Astrocyte (in vitro differentiated cells and primary cell): Measurements from ENCODE around the gene TLR9. TPM values are rescaled to one million over a fixed set of nuclear protein-coding genes. Genes with fewer than 3 reads are reported as not detected.
A peak's percentile ranks its signal among the peaks of the same experiment; 100 is the strongest.

Source experiments
- DNase-seq: peaks from one replicate; pipeline ENCODE4 v3.0.0-alpha.2; 2010; ENCODE audit warnings: low read depth
- FAIRE-seq: peaks from 2 replicates; lab custom pipeline; 2011; peaks lifted over from hg19 to GRCh38; lab: Jason Lieb, UNC
- H2AFZ ChIP-seq: 2 replicates; pipeline ENCODE4 v1.6.0; 2012; ENCODE audit warnings: low read depth, low read length, inconsistent platforms
- H3K27ac ChIP-seq: 2 replicates; pipeline ENCODE4 v1.5.1; 2011; ENCODE audit warnings: low read depth, low read length, inconsistent platforms
- H3K27me3 ChIP-seq: 2 replicates; pipeline ENCODE4 v1.6.0; 2011; ENCODE audit warnings: low read length, inconsistent platforms; ENCODE audit not compliant: insufficient read depth
- H3K36me3 ChIP-seq: 2 replicates; pipeline ENCODE4 v1.5.1; 2011; ENCODE audit warnings: low read length, inconsistent platforms; ENCODE audit not compliant: insufficient read depth
- H3K4me1 ChIP-seq: 2 replicates; pipeline ENCODE4 v1.5.1; 2011; ENCODE audit warnings: low read length, inconsistent platforms; ENCODE audit not compliant: insufficient read depth
- H3K4me2 ChIP-seq: 2 replicates; pipeline ENCODE4 v1.6.0; 2012; ENCODE audit warnings: low read length, inconsistent platforms
- H3K4me3 ChIP-seq: 2 replicates; pipeline ENCODE4 v1.5.1; 2011; ENCODE audit warnings: low read depth, mild to moderate bottlenecking, low read length, inconsistent platforms; ENCODE audit not compliant: insufficient read depth
- H3K79me2 ChIP-seq: 2 replicates; pipeline ENCODE4 v1.6.0; 2012; ENCODE audit warnings: mild to moderate bottlenecking, low read length, inconsistent platforms; ENCODE audit not compliant: insufficient read depth
- H3K9ac ChIP-seq: 2 replicates; pipeline ENCODE4 v1.6.0; 2012; ENCODE audit warnings: mild to moderate bottlenecking, low read length, inconsistent platforms
- H3K9me3 ChIP-seq: 2 replicates; pipeline ENCODE4 v1.5.1; 2012; ENCODE audit warnings: low read depth, mild to moderate bottlenecking, low read length, inconsistent platforms; ENCODE audit not compliant: insufficient read depth
- H4K20me1 ChIP-seq: 2 replicates; pipeline ENCODE4 v1.6.0; 2012; ENCODE audit warnings: low read length, inconsistent platforms; ENCODE audit not compliant: insufficient read depth
- H3K27ac Mint-ChIP-seq: one replicate; pipeline ENCODE4 v1.8.0; 2021; ENCODE audit warnings: mild to moderate bottlenecking, mixed read lengths; ENCODE audit not compliant: unreplicated experiment
- H3K27me3 Mint-ChIP-seq: one replicate; pipeline ENCODE4 v1.8.0; 2021; ENCODE audit warnings: low read depth, mixed read lengths; ENCODE audit not compliant: unreplicated experiment
- H3K36me3 Mint-ChIP-seq: one replicate; pipeline ENCODE4 v1.8.0; 2021; ENCODE audit warnings: low read depth, mixed read lengths; ENCODE audit not compliant: unreplicated experiment
- H3K4me1 Mint-ChIP-seq: one replicate; pipeline ENCODE4 v1.8.0; 2021; ENCODE audit warnings: low read depth, mixed read lengths; ENCODE audit not compliant: unreplicated experiment
- H3K4me3 Mint-ChIP-seq: one replicate; pipeline ENCODE4 v1.8.0; 2021; ENCODE audit warnings: mild to moderate bottlenecking, moderate library complexity, mixed read lengths; ENCODE audit not compliant: unreplicated experiment
- H3K9me3 Mint-ChIP-seq: one replicate; pipeline ENCODE4 v1.8.0; 2021; ENCODE audit warnings: mild to moderate bottlenecking, mixed read lengths; ENCODE audit not compliant: unreplicated experiment
- CTCF ChIP-seq: IDR thresholded peaks from 2 replicates; pipeline ENCODE4 v1.5.1; 2011; ENCODE audit warnings: low read depth, mild to moderate bottlenecking, inconsistent platforms, low read length, moderate library complexity; ENCODE audit not compliant: insufficient read depth
- EZH2 ChIP-seq: IDR thresholded peaks from 2 replicates; pipeline ENCODE4 v1.6.1; 2012; ENCODE audit warnings: mild to moderate bottlenecking, low read length, inconsistent platforms; ENCODE audit not compliant: insufficient read depth
- total RNA-seq: library from RNA; stranded (reverse); gene quantifications from 2 replicates; pipeline ENCODE4 v1.2.1, GENCODE V29; 2021

TLR9 gene
- total RNA-seq, 1 donor from 2014 or later = 0.25 TPM

- Histone ChIP-seq H3K27ac (no peak overlapping the region), H2AFZ (no peak overlapping the region), H3K9me3 (no peaks in the 10 kb centered on the region), H3K4me1 (no peaks in the 10 kb centered on the region), H3K36me3 (peaks cover 69% of the 10 kb centered on the region), H3K27me3 (no peaks in the 10 kb centered on the region), H3K4me2 (no peak overlapping the region), H3K9ac (no peak overlapping the region), H4K20me1 (peaks cover 87% of the 10 kb centered on the region), H3K4me3 (no peak overlapping the region), H3K79me2 (peaks cover 31% of the 10 kb centered on the region)
- Mint-ChIP-seq H3K9me3 (no peaks in the 10 kb centered on the region), H3K27ac (peak overlapping the region; percentile 8), H3K4me3 (no peak overlapping the region), H3K36me3 (peaks cover 31% of the 10 kb centered on the region), H3K27me3 (no peaks in the 10 kb centered on the region), H3K4me1 (peaks cover 6% of the 10 kb centered on the region)
- FAIRE-seq (no peak), DNase-seq (no peak)
- TF ChIP-seq EZH2 (no peak), CTCF (no peak)
These were observed 28.2 kb upstream of the TLR9 start for GRCh38 chr3:52253314-52254304.

- no peak overlapping the region for H3K9ac ChIP-seq
- Mint-ChIP-seq H3K36me3 (peaks cover 23% of the 10 kb centered on the region), H3K27ac (no peak overlapping the region), H3K4me3 (no peak overlapping the region), H3K27me3 (no peaks in the 10 kb centered on the region), H3K9me3 (no peaks in the 10 kb centered on the region), H3K4me1 (peaks cover 6% of the 10 kb centered on the region)
- H3K9me3 ChIP-seq = no peaks in the 10 kb centered on the region
- DNase-seq = no peak
- no peaks in the 10 kb centered on the region for H3K27me3 ChIP-seq
- no peak overlapping the region for H3K27ac ChIP-seq
- H3K4me2 ChIP-seq = no peak overlapping the region
- H3K79me2 ChIP-seq = peaks cover 6% of the 10 kb centered on the region
- no peak for TF ChIP-seq CTCF
- no peak for TF ChIP-seq EZH2
- FAIRE-seq = no peak
- H2AFZ ChIP-seq = no peak overlapping the region
- peaks cover 67% of the 10 kb centered on the region for H4K20me1 ChIP-seq
- peaks cover 34% of the 10 kb centered on the region for H3K36me3 ChIP-seq
- H3K4me3 ChIP-seq = no peak overlapping the region
- peaks cover 7% of the 10 kb centered on the region for H3K4me1 ChIP-seq
These were observed 24.7 kb upstream of the TLR9 start for GRCh38 chr3:52250122-52250521.

- H3K9me3 Mint-ChIP-seq = no peaks in the 10 kb centered on the region
- Histone ChIP-seq H3K36me3 (peaks cover 34% of the 10 kb centered on the region), H3K4me1 (peaks cover 11% of the 10 kb centered on the region), H3K27me3 (no peaks in the 10 kb centered on the region), H3K27ac (no peak overlapping the region), H3K9ac (no peak overlapping the region), H4K20me1 (peaks cover 65% of the 10 kb centered on the region), H3K79me2 (peaks cover 5% of the 10 kb centered on the region), H3K9me3 (no peaks in the 10 kb centered on the region), H3K4me3 (no peak overlapping the region), H3K4me2 (no peak overlapping the region), H2AFZ (no peak overlapping the region)
- H3K36me3 Mint-ChIP-seq = peaks cover 23% of the 10 kb centered on the region
- no peak for FAIRE-seq
- H3K27me3 Mint-ChIP-seq = no peaks in the 10 kb centered on the region
- DNase-seq = no peak
- no peak overlapping the region for H3K4me3 Mint-ChIP-seq
- H3K4me1 Mint-ChIP-seq = peaks cover 6% of the 10 kb centered on the region
- no peak overlapping the region for H3K27ac Mint-ChIP-seq
- TF ChIP-seq CTCF (no peak), EZH2 (no peak)
These were observed 24.2 kb upstream of the TLR9 start for GRCh38 chr3:52249683-52250082.
